H9 (cell line): ENCODE results near the gene PLXNC1. TPM values are rescaled to one million over a fixed set of nuclear protein-coding genes. Genes with fewer than 3 reads are reported as not detected.

Experiments
- DNase-seq: peaks from one replicate; pipeline ENCODE4 v3.0.0-alpha.2; 2017
- H2AFZ ChIP-seq: one replicate; pipeline ENCODE4 v1.6.1; 2013; ENCODE audit warnings: mild to moderate bottlenecking, low read length, control low read depth, moderate library complexity
- H2AK5ac ChIP-seq: 2 replicates; pipeline ENCODE4 v1.6.1; 2013; ENCODE audit warnings: low read length, control low read depth, mixed read lengths; ENCODE audit not compliant: insufficient read length
- H2BK120ac ChIP-seq: one replicate; pipeline ENCODE4 v1.6.1; 2013; ENCODE audit warnings: low read depth, mild to moderate bottlenecking, low read length, control low read depth, inconsistent platforms; ENCODE audit not compliant: poor library complexity, severe bottlenecking
- H2BK12ac ChIP-seq: 2 replicates; pipeline ENCODE4 v1.6.1; 2013; ENCODE audit warnings: low read length, control low read depth, mixed read lengths, low read depth; ENCODE audit not compliant: insufficient read length
- H2BK15ac ChIP-seq: 2 replicates; pipeline ENCODE4 v1.6.1; 2013; ENCODE audit warnings: low read depth, low read length, control low read depth
- H2BK20ac ChIP-seq: one replicate; pipeline ENCODE4 v1.6.1; 2013; ENCODE audit warnings: low read depth, mild to moderate bottlenecking, low read length, control low read depth, inconsistent platforms; ENCODE audit not compliant: poor library complexity, severe bottlenecking
- H2BK5ac ChIP-seq: 2 replicates; pipeline ENCODE4 v1.6.1; 2013; ENCODE audit warnings: low read length, control low read depth, mixed read lengths; ENCODE audit not compliant: insufficient read length
- H3K14ac ChIP-seq: 2 replicates; pipeline ENCODE4 v1.6.1; 2013; ENCODE audit warnings: low read length, control low read depth; ENCODE audit not compliant: insufficient read depth
- H3K18ac ChIP-seq: 2 replicates; pipeline ENCODE4 v1.6.1; 2013; ENCODE audit warnings: low read depth, mild to moderate bottlenecking, mixed read lengths, low read length, control low read depth; ENCODE audit not compliant: insufficient read length
- H3K23ac ChIP-seq: 2 replicates; pipeline ENCODE4 v1.6.1; 2013; ENCODE audit warnings: low read length, control low read depth, mixed read lengths, low read depth; ENCODE audit not compliant: insufficient read length
- H3K23me2 ChIP-seq: 2 replicates; pipeline ENCODE4 v1.6.1; 2013; ENCODE audit warnings: low read depth, mild to moderate bottlenecking, mixed read lengths, low read length, control low read depth; ENCODE audit not compliant: insufficient read length, poor library complexity, severe bottlenecking
- H3K27ac ChIP-seq: 2 replicates; pipeline ENCODE4 v1.5.1; 2013; ENCODE audit warnings: low read length, control low read depth, mixed read lengths, low read depth; ENCODE audit not compliant: insufficient read length
- H3K27me3 ChIP-seq: 2 replicates; pipeline ENCODE4 v1.6.1; 2013; ENCODE audit warnings: low read length, control low read depth, inconsistent platforms; ENCODE audit not compliant: insufficient read depth
- H3K4ac ChIP-seq: 2 replicates; pipeline ENCODE4 v1.6.1; 2013; ENCODE audit warnings: low read depth, mild to moderate bottlenecking, control low read depth, inconsistent platforms, low read length, moderate library complexity
- H3K4me1 ChIP-seq: 2 replicates; pipeline ENCODE4 v1.6.1; 2013; ENCODE audit warnings: low read length, control low read depth, inconsistent platforms; ENCODE audit not compliant: insufficient read depth
- H3K4me2 ChIP-seq: 2 replicates; pipeline ENCODE4 v1.6.1; 2013; ENCODE audit warnings: low read length, control low read depth, mixed read lengths; ENCODE audit not compliant: insufficient read length, insufficient read depth
- H3K56ac ChIP-seq: 2 replicates; pipeline ENCODE4 v1.6.1; 2013; ENCODE audit warnings: low read depth, mild to moderate bottlenecking, mixed read lengths, low read length, control low read depth; ENCODE audit not compliant: insufficient read length
- H3K79me1 ChIP-seq: 2 replicates; pipeline ENCODE4 v1.6.1; 2013; ENCODE audit warnings: low read depth, mild to moderate bottlenecking, moderate library complexity, low read length, control low read depth, inconsistent platforms; ENCODE audit not compliant: insufficient read depth, poor library complexity, severe bottlenecking
- H3K79me2 ChIP-seq: 2 replicates; pipeline ENCODE4 v1.6.1; 2013; ENCODE audit warnings: low read length, control low read depth, inconsistent platforms; ENCODE audit not compliant: insufficient read depth
- H3K9ac ChIP-seq: 2 replicates; pipeline ENCODE4 v1.6.1; 2013; ENCODE audit warnings: low read length, control low read depth, mixed read lengths; ENCODE audit not compliant: insufficient read length; ENCODE audit errors: extremely low read depth
- H3K9me3 ChIP-seq: one replicate; pipeline ENCODE4 v1.6.1; 2013; ENCODE audit warnings: low read depth, low read length, inconsistent platforms; ENCODE audit not compliant: control insufficient read depth
- H3T11ph ChIP-seq: one replicate; pipeline ENCODE4 v1.6.1; 2013; ENCODE audit warnings: mild to moderate bottlenecking, low read length, control low read depth, inconsistent platforms
- H4K20me1 ChIP-seq: one replicate; pipeline ENCODE4 v1.6.1; 2013; ENCODE audit not compliant: control insufficient read depth, insufficient read length, insufficient read depth
- H4K5ac ChIP-seq: 2 replicates; pipeline ENCODE4 v1.6.1; 2013; ENCODE audit warnings: low read depth, mild to moderate bottlenecking, mixed read lengths, low read length, control low read depth; ENCODE audit not compliant: insufficient read length
- H4K8ac ChIP-seq: replicated peaks from 2 replicates; pipeline ENCODE4 v1.6.1; 2013; ENCODE audit warnings: low read length, control low read depth, mixed read lengths, low read depth; ENCODE audit not compliant: insufficient read length
- H4K91ac ChIP-seq: 2 replicates; pipeline ENCODE4 v1.6.1; 2013; ENCODE audit warnings: low read depth, mild to moderate bottlenecking, moderate library complexity, mixed read lengths, low read length, control low read depth; ENCODE audit not compliant: insufficient read length
- H3K27ac Mint-ChIP-seq, 3 experiments: 2 replicates in 2 of 3; 3 replicates in 1 of 3; pipeline ENCODE4 v1.8.0; 2020 to 2021; ENCODE audit warnings: mixed read lengths in 3 of 3, mild to moderate bottlenecking in 1 of 3, moderate library complexity in 1 of 3
- H3K27me3 Mint-ChIP-seq: 2 replicates; pipeline ENCODE4 v1.8.0; 2021; ENCODE audit warnings: low read depth, mild to moderate bottlenecking, moderate library complexity, mixed read lengths
- H3K36me3 Mint-ChIP-seq, 3 experiments: 2 replicates in 2 of 3; 3 replicates in 1 of 3; pipeline ENCODE4 v1.8.0; 2020 to 2021; ENCODE audit warnings: low read depth in 3 of 3, mixed read lengths in 3 of 3; ENCODE audit not compliant: insufficient read depth in 1 of 3
- H3K4me1 Mint-ChIP-seq, 2 experiments: 2 replicates each; pipeline ENCODE4 v1.8.0; 2020; ENCODE audit warnings: mixed read lengths in 2 of 2
- H3K4me3 Mint-ChIP-seq, 2 experiments: 2 replicates in 1 of 2; 3 replicates in 1 of 2; pipeline ENCODE4 v1.8.0; 2020 to 2021; ENCODE audit warnings: mild to moderate bottlenecking in 2 of 2, mixed read lengths in 2 of 2, moderate library complexity in 1 of 2
- H3K9me3 Mint-ChIP-seq, 2 experiments: 2 replicates in 1 of 2; 3 replicates in 1 of 2; pipeline ENCODE4 v1.8.0; 2020; ENCODE audit warnings: mild to moderate bottlenecking in 2 of 2, mixed read lengths in 2 of 2, moderate library complexity in 1 of 2
- WGBS: extraction: QIAGEN DNeasy Blood & Tissue Kit; methylation state at CpG from one replicate; pipeline ENCODE4 v1.1.7; 2013; ENCODE audit warnings: missing lambda C conversion rate, low lambda C conversion rate, mixed read lengths; ENCODE audit not compliant: insufficient read length; ENCODE audit errors: extremely low coverage; 5-methylcytosine and 5-hydroxymethylcytosine counted together
- total RNA-seq: library from RNA; stranded (reverse); gene quantifications from 2 replicates; pipeline ENCODE4 v1.2.1, GENCODE V29; 2021
- TF ChIP-seq, protein P1 (sequence below): fragments of 200-600 bp; sonication (generic); conservative IDR thresholded peaks from 3 replicates; pipeline ENCODE4 v1.8.0; 2021; ENCODE audit warnings: antibody characterized with exemption, mild to moderate bottlenecking

PLXNC1 gene
- total RNA-seq, 1 experiment from 2014 or later, result 1.2 TPM

- TF ChIP-seq, protein P1, sequence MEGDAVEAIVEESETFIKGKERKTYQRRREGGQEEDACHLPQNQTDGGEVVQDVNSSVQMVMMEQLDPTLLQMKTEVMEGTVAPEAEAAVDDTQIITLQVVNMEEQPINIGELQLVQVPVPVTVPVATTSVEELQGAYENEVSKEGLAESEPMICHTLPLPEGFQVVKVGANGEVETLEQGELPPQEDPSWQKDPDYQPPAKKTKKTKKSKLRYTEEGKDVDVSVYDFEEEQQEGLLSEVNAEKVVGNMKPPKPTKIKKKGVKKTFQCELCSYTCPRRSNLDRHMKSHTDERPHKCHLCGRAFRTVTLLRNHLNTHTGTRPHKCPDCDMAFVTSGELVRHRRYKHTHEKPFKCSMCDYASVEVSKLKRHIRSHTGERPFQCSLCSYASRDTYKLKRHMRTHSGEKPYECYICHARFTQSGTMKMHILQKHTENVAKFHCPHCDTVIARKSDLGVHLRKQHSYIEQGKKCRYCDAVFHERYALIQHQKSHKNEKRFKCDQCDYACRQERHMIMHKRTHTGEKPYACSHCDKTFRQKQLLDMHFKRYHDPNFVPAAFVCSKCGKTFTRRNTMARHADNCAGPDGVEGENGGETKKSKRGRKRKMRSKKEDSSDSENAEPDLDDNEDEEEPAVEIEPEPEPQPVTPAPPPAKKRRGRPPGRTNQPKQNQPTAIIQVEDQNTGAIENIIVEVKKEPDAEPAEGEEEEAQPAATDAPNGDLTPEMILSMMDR, result no peak
- no peak overlapping the region for H3K27ac ChIP-seq
- H3K4me2 ChIP-seq, result no peak overlapping the region
- no CpG with 5 or more reads among the region's 1 CpG for WGBS
- no peak overlapping the region for H3T11ph ChIP-seq
- H2BK15ac ChIP-seq, result no peak overlapping the region
- H3K4me1 Mint-ChIP-seq, result peaks cover 10% of the 10 kb centered on the region in 2 experiments
- DNase-seq, result no peak
- no peak overlapping the region for H4K5ac ChIP-seq
- no peak overlapping the region for H3K4me3 Mint-ChIP-seq
- no peak overlapping the region for H3K9ac ChIP-seq
- no peaks in the 10 kb centered on the region for H3K79me2 ChIP-seq
- H2BK20ac ChIP-seq, result no peak overlapping the region
- H3K79me1 ChIP-seq, result no peaks in the 10 kb centered on the region
- H3K23ac ChIP-seq, result no peak overlapping the region
- H2BK5ac ChIP-seq, result no peak overlapping the region
- H3K36me3 Mint-ChIP-seq, result peaks cover 11 to 47% (median 25%) of the 10 kb centered on the region in 3 experiments
- no peak overlapping the region for H3K4ac ChIP-seq
- no peaks in the 10 kb centered on the region for H3K27me3 Mint-ChIP-seq
- H3K9me3 ChIP-seq, result no peaks in the 10 kb centered on the region
- no peaks in the 10 kb centered on the region for H3K23me2 ChIP-seq
- H3K56ac ChIP-seq, result no peak overlapping the region
- H4K20me1 ChIP-seq, result no peaks in the 10 kb centered on the region
- no peak overlapping the region for H4K91ac ChIP-seq
- H2AFZ ChIP-seq, result no peak overlapping the region
- H3K18ac ChIP-seq, result no peak overlapping the region
- no peak overlapping the region for H3K14ac ChIP-seq
- H2BK12ac ChIP-seq, result no peak overlapping the region
- H3K4me1 ChIP-seq, result no peaks in the 10 kb centered on the region
- no peaks in the 10 kb centered on the region for H3K27me3 ChIP-seq
- no peaks in the 10 kb centered on the region; a peak in 1 of 5 replicates for H3K9me3 Mint-ChIP-seq
- H4K8ac ChIP-seq, result no peak overlapping the region
- no peak overlapping the region for H2AK5ac ChIP-seq
- H3K27ac Mint-ChIP-seq, result no peak overlapping the region
- no peak overlapping the region for H2BK120ac ChIP-seq
Measured at GRCh38 chr12:94329366-94329765, 181.0 kb downstream of the PLXNC1 start.
